Muscle of arm (tissue), 14 donors: ENCODE measurements around the gene KRTAP3-3. TPM values are rescaled to one million over a fixed set of nuclear protein-coding genes. Genes with fewer than 3 reads are reported as not detected.
A peak's percentile ranks its signal among the peaks of the same experiment; 100 is the strongest.
"Not testable (repeated sequence)": the region's sequence is repeated elsewhere in the genome, so short reads cannot be mapped to it uniquely, and the experiment has no call there.

Source experiments
- DNase-seq: peaks from one replicate; pipeline ENCODE4 v3.0.0-alpha.2; 2013
- long read RNA-seq, 11 donors: transcript quantifications; one replicate each; lab custom pipeline, GENCODE V29; 2026
- polyA plus RNA-seq, 12 donors: library from polyadenylated mRNA; unstranded; fragments of 120-200 nt; gene quantifications; one replicate each; pipeline ENCODE4 v1.2.1, GENCODE V29; 2013; ENCODE audit not compliant: insufficient read length in 12 of 12

The KRTAP3-3 gene
- polyA plus RNA-seq, result not detected
- long read RNA-seq, donor 1, result 0 reads
- long read RNA-seq, donor 2, result 0 reads
- long read RNA-seq, donor 3, partial matches to known transcripts, result 0 of 1 reads
- long read RNA-seq, donor 3, other reads (novel, unspliced or antisense), result 0 of 1 reads
- long read RNA-seq, donor 4, result 0 reads
- long read RNA-seq, donor 5, result 0 reads
- long read RNA-seq, donor 6, result 0 reads
- long read RNA-seq, donor 7, result 0 reads
- long read RNA-seq, donor 8, result 0 reads
- long read RNA-seq, donor 9, result 0 reads
- long read RNA-seq, donor 10, result 0 reads
- long read RNA-seq, donor 11, partial matches to known transcripts, result 0 of 1 reads
- long read RNA-seq, donor 11, other reads (novel, unspliced or antisense), result 0 of 1 reads

DNA sequence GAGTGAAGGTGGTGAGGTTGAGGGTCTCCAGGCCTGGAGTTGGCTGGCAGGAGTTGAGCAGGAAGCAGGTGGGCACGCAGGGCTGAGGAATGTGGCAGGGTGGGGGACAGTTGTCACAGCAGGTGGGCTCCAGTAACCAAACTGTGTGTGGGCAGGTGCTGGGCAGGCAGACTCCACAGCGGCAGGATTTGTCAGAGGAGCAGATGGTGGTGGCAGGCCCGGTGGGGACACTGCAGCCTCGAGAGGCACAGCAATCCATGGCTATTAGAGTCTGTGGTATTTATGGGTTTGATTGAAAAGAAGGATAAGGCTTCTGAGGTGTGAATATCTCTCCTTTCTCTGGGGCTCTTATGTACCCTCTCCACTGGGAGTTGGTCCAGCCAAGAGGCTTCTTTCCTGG lies at the start of gene KRTAP3-3:
TSS of gene KRTAP3-3 (minus strand) at position 326 of the 400 bp plus-strand sequence. CDS start at position 259, 67 bp downstream.
- DNase-seq, result no peak

DNA sequence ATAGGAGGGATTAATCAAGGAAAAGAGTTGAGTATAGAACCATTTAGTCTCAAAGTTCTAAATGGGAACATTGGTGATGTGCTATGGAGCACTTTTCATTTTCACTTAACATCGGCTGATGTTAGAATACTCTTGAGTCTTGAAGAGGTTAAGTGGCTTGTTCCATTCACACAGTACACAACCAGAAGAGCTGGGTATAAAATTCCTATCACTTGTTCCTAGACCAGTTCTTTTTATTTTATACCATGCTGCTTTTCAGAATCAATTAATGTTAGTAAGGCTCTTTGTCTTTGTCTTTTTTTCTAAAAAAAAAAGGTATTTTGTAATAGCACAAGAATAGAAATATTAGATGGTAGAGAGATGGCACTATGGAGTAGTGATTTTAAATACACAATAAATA lies 49.0 kb upstream of the KRTAP3-3 start:
- DNase-seq, result no peak

DNA sequence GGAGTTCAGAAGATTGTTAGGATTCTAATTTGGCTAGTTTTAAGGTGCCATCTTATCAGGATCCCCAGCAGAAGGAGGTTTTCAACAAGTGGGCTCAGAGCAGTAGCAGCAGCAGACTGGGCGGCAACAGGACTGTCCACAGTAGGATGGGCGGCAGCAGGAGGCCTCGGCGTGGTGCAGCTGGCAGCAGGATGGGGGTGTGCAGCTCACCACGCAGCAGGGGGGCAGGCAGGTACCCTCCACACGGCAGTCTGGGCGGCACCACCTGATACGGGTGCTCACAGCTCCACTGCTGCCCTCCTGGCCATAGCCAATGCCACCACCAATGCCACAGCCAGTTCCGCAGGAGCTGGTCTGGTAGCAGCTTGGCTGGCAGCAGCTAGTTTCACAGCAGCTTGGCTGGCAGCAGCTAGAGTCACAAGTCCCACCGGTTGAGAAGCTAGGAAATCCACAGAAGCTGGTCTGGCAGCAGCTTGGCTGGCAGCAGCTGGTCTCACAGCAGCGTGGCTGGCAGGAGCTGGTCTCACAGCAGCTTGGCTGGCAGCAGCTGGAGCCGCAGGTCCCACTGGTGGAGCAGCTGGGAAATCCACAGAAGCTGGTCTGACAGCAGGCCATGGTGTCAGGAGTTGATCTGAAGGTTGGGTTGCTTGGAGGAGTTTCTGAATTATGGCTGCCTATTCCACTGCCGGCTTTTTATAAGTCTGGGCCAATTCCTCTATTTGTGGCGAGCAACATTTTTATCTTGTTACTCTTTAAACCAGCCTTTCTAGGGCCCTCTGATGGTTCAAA lies 47.0 kb upstream of the KRTAP3-3 start, which contains the start of gene KRTAP1-1:
TSS of gene KRTAP1-1 (minus strand) at position 668 of the 789 bp plus-strand sequence. CDS start at position 615, 53 bp downstream.
- peak; percentile 10 for DNase-seq

DNA sequence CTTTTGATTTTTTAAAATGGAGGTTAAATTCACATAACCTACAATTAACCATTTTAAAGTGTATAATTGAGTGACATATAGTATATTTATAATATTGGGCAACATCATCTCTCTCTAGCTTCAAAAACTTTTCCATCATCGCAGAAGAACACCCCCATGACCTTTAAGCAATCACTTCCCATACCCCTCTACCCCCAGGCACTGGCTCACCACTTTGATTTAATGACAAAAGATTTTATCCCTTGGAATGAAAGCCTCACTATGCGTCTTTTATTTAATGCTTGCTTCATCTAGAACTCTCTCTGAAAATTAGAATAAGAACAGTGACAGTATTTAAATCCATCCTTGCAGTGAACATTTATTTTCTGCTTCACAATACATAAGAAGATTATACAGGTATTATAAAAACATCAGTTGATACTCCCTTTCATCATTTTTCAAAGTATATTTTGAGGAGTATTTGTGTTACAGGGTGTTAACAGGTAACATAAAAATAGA lies 43.9 kb upstream of the KRTAP3-3 start:
- no peak for DNase-seq

DNA sequence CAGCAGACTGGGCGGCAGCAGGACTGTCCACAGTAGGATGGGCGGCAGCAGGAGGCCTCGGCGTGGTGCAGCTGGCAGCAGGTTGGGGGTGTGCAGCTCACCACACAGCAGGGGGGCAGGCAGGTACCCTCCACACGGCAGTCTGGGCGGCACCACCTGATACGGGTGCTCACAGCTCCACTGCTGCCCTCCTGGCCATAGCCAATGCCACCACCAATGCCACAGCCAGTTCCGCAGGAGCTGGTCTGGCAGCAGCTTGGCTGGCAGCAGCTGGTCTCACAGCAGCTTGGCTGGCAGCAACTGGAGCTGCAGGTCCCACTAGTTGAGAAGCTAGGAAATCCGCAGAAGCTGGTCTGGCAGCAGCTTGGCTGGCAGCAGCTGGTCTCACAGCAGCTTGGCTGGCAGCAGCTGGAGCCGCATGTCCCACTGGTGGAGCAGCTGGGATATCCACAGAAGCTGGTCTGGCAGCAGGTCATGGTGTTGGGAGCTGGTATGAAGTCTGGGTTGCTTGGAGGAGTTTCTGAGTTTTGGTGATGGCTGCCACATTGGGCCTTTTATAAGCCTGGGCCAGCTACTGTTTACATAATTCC lies 40.5 kb upstream of the KRTAP3-3 start, which contains the start of gene KRTAP1-3:
TSS of gene KRTAP1-3 (minus strand) at position 529 of the 590 bp plus-strand sequence. CDS start at position 476, 53 bp downstream.
- not testable (repeated sequence) for DNase-seq

DNA sequence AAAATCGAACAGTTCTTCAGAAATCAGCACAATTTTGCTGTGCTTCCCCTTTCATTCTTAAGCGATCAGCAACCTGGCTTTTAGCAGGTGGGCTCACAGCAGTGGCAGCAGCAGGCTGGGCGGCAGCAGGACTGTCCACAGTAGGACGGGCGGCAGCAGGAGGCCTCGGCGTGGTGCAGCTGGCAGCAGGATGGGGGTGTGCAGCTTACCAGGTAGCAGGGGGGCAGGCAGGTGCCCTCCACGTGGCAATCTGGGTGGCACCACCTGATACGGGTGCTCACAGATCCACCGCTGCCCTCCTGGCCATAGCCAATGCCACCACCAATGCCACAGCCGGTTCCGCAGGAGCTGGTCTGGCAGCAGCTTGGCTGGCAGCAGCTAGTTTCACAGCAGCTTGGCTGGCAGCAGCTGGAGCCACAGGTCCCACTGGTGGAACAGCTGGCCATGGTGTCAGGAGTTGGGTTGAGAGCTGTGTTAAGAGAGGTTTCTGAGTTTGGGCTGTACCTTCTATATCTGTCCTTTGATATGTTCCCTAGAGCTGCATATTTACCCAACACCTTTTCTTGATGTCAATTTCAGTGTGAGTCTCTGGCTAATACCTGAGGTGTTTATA lies 35.8 kb upstream of the KRTAP3-3 start, which contains the start of gene KRTAP1-4:
TSS of gene KRTAP1-4 (minus strand) at position 563 of the 613 bp plus-strand sequence. CDS start at position 446, 117 bp downstream.
- no peak for DNase-seq

DNA sequence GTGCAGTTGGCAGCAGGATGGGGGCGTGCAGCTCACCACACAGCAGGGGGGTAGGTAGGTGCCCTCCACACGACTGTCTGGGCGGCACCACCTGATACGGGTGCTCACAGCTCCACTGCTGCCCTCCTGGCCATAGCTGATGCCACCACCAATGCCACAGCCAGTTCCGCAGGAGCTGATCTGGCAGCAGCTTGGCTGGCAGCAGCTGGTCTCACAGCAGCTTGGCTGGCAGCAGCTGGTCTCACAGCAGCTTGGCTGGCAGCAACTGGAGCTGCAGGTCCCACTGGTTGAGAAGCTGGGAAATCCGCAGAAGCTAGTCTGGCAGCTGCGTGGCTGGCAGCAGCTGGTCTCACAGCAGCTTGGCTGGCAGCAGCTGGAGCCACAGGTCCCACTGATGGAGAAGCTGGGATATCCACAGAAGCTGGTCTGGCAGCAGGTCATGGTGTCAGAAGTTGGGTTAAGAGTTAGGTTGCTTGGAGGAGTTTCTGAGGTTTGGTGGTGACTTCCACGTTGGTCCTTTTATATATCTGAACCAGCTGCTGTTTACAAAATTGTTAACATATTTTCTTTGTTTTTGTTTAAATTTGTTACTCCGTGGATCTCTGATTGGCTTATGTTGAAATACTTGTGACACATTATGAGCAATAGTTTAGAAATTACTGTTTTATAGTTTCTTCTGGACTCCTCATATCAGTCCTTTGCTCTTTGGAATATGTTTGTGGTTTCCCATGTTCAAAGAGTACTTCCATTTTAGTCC lies 32.9 kb upstream of the KRTAP3-3 start, which contains the start of gene KRTAP1-5:
TSS of gene KRTAP1-5 (minus strand) at position 494 of the 757 bp plus-strand sequence. CDS start at position 441, 53 bp downstream.
- no peak for DNase-seq

DNA sequence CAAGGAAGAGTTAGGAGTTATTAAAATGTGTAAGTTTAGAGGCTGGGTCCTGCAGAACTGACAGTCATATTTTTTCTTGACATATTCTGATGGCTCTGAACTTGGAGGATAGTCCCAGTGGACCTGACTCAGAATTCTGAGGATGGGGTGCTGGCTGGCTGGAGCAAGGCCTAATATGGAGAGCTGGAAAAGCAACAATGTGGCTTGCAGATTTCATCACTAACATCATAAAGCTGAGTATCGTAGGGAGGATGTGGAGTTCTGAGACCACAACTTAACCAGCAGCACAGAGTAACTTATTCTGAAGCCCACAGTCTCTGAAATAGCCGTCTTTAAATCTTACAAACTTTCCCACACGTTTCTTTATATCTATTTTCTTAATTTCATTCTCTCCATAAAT lies 30.7 kb upstream of the KRTAP3-3 start:
- no peak for DNase-seq

DNA sequence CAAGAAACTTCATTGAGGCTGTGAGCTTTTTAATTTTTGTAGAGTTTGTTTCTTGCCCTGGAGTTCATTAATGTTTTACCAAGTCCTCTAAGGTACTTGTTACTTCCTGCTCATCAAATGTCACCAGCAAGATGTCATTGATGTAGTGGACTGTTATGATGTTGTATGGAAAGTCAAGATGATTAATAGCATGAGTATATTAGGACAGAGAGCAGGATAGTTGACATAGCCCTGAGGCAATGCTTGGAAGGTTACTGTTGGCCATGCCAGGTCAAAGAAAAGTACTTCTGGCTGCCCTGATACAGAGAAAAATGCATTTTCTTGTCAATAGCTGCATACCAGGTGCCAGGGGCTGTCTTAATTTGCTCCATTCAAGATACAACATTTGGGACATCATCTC lies 26.4 kb upstream of the KRTAP3-3 start:
- DNase-seq, result no peak

DNA sequence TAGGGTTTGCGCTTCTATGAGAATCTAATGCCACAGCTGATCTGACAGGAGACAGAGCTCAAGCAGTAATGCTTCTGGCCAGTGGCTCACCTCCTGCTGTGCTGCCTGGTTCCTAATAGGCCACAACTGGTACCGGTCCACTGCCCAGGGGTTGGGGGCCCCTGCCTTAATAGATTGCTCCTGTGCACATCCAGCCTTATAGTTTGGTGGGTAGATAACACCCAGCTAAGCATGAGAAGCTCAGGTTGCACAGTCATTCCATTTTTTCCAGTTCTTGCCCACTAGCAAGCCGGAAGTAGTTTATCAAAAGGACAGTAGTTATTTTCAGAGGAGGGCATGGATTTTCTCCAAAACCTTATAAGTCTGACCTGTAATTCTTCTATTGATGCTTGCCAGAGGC lies 25.5 kb upstream of the KRTAP3-3 start:
- no peak for DNase-seq

DNA sequence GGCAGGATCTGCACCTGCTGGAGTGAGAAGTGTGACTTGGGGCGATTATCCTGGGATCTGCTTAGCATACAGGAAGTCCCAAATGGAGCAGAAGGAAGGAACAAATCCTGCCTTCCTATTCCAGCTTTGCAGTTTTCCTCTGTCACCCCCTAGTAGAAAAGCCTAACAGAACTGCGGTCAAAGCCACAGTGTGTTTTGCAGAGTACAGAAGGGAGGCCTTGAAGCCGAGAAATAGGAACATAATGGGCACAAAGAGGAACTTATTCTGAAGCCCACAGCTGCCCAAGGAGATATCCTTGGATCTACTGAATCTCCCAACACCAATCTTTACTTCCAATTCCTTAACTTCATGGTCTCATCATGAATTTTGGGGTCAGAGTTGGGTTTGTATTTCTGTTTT lies 24.6 kb upstream of the KRTAP3-3 start:
- DNase-seq, result no peak

DNA sequence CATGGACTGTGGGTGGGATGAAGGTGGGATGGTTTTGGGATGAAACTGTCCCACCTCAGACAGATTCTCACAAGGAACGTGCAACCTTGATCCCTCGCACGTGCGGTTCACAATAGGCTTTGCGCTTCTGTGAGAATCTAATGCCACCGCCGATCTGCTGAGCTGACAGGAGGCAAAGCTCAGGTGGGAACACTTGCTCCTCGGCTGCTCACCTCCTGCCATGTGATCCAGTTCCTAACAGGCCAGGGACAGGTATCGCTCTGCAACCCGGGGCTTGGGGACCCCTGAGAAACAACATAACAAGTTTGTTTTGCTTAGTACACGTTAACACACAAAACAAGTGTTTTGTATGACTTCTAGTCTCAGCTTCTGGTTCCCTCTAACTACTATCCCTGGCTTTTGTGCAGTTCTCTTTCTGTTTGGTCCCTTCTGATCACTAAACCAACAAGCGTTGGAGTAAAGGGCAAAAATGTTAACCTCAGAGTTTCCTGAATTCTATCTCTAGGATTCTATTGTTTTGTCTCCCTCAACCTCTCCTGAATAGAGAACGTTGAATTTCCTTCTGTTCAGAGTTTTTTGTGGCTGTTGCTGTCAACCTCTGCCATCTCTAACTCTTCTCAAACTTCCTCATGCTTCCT lies 22.7 kb upstream of the KRTAP3-3 start:
- DNase-seq, result no peak

DNA sequence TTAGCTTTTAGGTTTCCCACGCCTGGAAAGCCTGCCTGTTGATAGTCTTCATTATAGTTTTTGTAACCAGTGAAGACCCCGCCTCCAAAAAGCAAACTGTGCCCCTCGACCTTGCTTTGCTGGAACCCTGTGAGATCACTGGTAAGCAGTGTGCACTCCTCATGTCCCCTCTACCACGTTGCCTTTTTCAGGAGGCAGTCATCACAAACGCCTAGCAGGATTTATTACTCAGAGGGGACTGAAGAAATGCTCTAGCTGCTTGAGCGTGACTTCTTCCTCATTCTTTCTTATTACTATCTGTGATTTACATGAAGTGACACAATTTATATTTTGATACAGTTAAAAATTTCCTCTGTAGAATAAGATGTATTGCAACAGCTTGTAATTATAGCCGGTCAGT lies 21.5 kb upstream of the KRTAP3-3 start:
- DNase-seq, result no peak

DNA sequence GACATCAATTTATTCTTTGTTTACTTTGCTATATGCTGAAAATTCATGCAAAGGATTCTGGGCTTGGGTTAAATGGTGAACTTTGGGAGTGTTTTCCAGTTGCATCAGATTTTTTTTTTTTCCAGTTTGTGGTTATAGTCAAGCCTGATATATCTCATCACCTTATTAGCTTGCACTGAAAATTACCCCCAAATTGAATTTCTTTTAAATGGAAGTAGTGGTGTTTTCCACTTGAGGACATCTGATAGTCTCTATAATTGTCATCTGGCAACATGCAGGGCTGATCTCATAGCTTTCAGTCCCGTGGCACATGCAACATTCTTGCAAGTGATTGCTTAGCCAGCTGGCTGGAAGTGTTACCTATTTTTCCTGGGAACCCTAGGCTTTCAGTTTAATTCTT lies 19.6 kb upstream of the KRTAP3-3 start:
- DNase-seq, result peak; percentile 31

DNA sequence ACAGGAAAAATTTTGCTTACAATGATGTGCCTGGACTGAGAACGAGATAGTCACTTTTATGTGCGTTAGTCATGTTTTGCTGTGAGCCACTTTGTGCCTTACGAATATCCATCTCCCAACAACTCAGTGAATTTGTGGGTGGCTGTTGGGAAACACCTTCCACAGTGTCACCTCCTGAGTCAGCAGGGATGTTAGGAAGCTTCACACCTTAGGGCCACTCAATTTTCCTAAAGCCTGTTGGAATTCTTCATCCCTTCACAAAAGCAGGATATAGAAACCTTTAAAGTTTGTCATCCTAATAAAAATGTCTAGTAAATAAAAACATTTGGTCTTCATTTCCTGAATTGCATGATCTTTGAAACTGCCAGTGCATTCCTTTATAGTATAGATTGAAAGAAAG lies 19.2 kb upstream of the KRTAP3-3 start:
- no peak for DNase-seq

DNA sequence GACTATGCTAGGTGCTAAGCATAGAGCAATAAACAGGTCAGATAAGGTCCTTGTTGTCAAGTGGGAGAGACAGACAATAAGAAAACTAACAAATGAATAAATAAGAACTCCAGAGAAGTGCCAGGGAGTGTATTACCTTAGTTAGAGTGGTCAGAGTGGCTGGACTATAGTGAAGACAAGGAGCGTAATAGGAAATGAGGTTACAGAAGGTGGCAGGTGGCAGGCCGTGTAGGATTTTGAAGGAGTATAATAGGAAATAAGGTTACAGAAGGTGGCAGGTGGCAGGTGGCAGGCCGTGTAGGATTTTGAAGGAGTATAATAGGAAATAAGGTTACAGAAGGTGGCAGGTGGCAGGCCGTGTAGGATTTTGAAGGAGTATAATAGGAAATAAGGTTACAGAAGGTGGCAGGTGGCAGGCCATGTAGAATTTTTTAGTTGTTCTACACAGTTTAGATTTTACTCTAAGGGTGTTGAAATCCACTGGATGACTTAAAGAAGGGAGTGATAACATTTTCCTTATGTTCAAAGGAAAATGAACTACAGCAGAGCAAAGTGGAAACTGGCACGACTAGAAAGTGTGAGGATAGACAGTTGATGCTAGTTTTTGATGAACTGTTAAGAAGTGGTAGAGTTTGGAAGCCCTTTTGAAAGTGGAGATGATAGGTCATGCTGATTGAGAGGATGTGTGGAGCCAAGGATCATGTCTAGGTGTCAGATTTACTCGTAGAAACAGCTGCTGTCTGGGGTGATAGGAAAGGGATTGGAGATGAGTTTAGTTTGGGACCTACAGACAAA lies 18.6 kb upstream of the KRTAP3-3 start:
- no peak for DNase-seq

DNA sequence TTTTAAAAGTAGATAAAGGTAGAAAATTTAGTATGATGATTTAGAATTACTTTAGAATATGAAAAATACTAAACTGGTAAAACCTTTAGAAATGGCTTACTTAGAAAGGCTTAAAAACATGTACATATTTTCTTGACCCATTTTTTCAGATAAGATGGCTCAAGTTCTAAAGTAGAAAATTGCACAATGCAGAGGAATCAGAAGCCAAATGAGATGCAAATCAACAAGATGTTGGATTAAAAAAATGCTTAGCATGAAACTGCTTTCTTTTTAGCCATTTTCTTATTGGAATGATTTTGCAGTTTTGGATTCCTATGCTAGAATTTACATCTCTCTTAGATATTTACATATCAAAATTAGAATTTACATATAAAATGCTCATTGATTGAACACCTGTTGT lies 16.5 kb upstream of the KRTAP3-3 start:
- no peak for DNase-seq

DNA sequence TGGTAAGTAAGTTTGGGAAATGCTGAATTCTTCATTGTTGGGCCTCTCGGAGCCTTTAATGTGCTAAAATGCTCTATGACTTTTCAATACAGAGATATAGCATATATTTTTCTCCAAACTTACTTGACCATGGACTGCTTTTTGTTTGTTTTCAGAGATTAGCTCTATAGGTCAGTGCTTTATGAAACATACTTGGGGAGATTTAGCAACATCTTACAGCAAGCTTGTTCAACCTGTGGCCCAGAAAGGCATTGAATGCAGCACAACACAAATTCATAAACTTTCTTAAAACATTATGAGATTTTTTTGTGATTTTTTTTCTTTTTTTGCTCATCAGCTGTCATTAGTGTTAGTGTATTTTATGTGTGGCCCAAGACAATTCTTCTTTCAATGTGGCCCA lies 16.0 kb upstream of the KRTAP3-3 start:
- no peak for DNase-seq

DNA sequence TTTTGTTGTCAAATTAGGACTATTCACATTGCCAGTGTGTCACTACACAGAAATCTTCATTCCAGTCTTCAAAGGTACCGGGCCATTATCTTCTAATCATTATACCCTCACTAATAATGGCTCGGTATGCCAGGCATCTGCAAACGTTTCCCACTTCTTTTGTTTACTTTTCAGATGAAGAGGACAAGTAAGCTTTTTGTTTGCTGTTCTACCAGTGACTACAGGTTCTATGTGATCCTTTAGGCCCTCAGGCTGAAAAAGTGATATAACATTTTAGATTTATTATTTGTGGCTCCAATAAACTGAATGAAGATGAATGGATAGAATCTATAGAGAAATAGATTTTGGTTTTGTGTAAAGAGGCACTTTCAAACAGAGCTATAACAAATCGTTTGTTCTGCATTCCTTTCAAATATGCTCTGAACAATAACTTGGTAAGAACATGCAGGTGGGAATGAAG lies 15.4 kb upstream of the KRTAP3-3 start:
- DNase-seq, result no peak
